ENCODE results near the gene GAREM1.

Gene GAREM1

GRCh38 chr18:32299484-32299883 is 171.2 kb downstream of the GAREM1 start:
- DNase-seq: no peak
- no peaks in the 10 kb centered on the region for H3K27me3 ChIP-seq
- no peak overlapping the region for H3K4me3 ChIP-seq
- H3K36me3 ChIP-seq: no peaks in the 10 kb centered on the region
- peak overlapping the region in 1 of 2 donors; percentile 73 for H3K27ac ChIP-seq
- H3K4me1 ChIP-seq: peaks cover 0 to 53% (median 21%) of the 10 kb centered on the region in 4 donors
- TF ChIP-seq CTCF (IDR thresholded peaks at IDR 0.05): no peak
- intact Hi-C loops (cut with DNase I; ENCODE audit: low total_unique reads): no loop called here
- H3K9me3 ChIP-seq: no peaks in the 10 kb centered on the region

- Histone ChIP-seq H3K4me3 (no peak overlapping the region), H3K4me1 (peaks cover 0 to 44% (median 18%) of the 10 kb centered on the region in 4 donors), H3K27me3 (no peaks in the 10 kb centered on the region), H3K36me3 (no peaks in the 10 kb centered on the region), H3K9me3 (no peaks in the 10 kb centered on the region), H3K27ac (no peak overlapping the region)
- no peak for DNase-seq
- no peak for TF ChIP-seq CTCF (IDR thresholded peaks at IDR 0.05)
- intact Hi-C loops (cut with DNase I; ENCODE audit: low total_unique reads): no loop called here
Observed at GRCh38 chr18:32298171-32298667, 172.5 kb downstream of the GAREM1 start.

GRCh38 chr18:32297579-32298170 is 173.0 kb downstream of the GAREM1 start:
- no peak for DNase-seq
- no peak overlapping the region for H3K27ac ChIP-seq
- no peak overlapping the region for H3K4me3 ChIP-seq
- no peaks in the 10 kb centered on the region for H3K36me3 ChIP-seq
- intact Hi-C loops (cut with DNase I; ENCODE audit: low total_unique reads): no loop called here
- no peaks in the 10 kb centered on the region for H3K27me3 ChIP-seq
- TF ChIP-seq CTCF (IDR thresholded peaks at IDR 0.05): no peak
- H3K4me1 ChIP-seq: peaks cover 0 to 44% (median 14%) of the 10 kb centered on the region in 4 donors
- no peaks in the 10 kb centered on the region for H3K9me3 ChIP-seq

- Histone ChIP-seq H3K9me3 (no peaks in the 10 kb centered on the region), H3K4me1 (peaks cover 0 to 36% (median 11%) of the 10 kb centered on the region in 4 donors), H3K27me3 (no peaks in the 10 kb centered on the region), H3K27ac (no peak overlapping the region), H3K4me3 (no peak overlapping the region), H3K36me3 (no peaks in the 10 kb centered on the region)
- no peak for TF ChIP-seq CTCF (IDR thresholded peaks at IDR 0.05)
- DNase-seq: no peak
- intact Hi-C loops (cut with DNase I; ENCODE audit: low total_unique reads): no loop called here
Observed at GRCh38 chr18:32296851-32297250, 173.8 kb downstream of the GAREM1 start.

- Histone ChIP-seq H3K4me1 (peaks cover 0 to 24% (median 6%) of the 10 kb centered on the region in 4 donors), H3K9me3 (no peaks in the 10 kb centered on the region), H3K27me3 (no peaks in the 10 kb centered on the region), H3K4me3 (no peak overlapping the region), H3K36me3 (no peaks in the 10 kb centered on the region), H3K27ac (no peak overlapping the region)
- TF ChIP-seq CTCF (IDR thresholded peaks at IDR 0.05): no peak
- DNase-seq: no peak
- intact Hi-C loops (cut with DNase I; ENCODE audit: low total_unique reads): no loop called here
Observed at GRCh38 chr18:32295604-32296003, 175.1 kb downstream of the GAREM1 start.

Measured in tibial artery (tissue), 4 donors.